SK-N-SH (cell line): ENCODE data around the gene ERRFI1. TPM values are rescaled to one million over a fixed set of nuclear protein-coding genes. Genes with fewer than 3 reads are reported as not detected.

Experiments
- CTCF ChIA-PET: fragments of 300-600, 350-600 bp; formaldehyde crosslinking; extraction: SDS; loops from one replicate; lab custom pipeline; 2021; lab: Yijun Ruan, JAX
- POLR2A ChIA-PET: fragments of 350-600 bp; sonication (Branson Sonifier 250); formaldehyde crosslinking; extraction: SDS; loops from one replicate; lab custom pipeline; 2020; ENCODE audit warnings: antibody characterized with exemption, inconsistent platforms; lab: Yijun Ruan, JAX
- DNase-seq: peaks from one replicate; pipeline ENCODE4 v3.0.0; 2012
- H2AFZ ChIP-seq: fragments of 200-600 bp; sonication (generic); 2 replicates; pipeline ENCODE4 v1.8.1; 2016; ENCODE audit warnings: antibody characterized with exemption, mild to moderate bottlenecking, low read depth
- H3F3A ChIP-seq: fragments of 200-600 bp; sonication (generic); replicated peaks from 2 replicates; pipeline ENCODE3; 2016; ENCODE audit warnings: antibody characterized with exemption, mild to moderate bottlenecking; ENCODE audit not compliant: insufficient read depth
- H3K27ac ChIP-seq, 2 experiments: fragments of 200-500 bp in 1 of 2; fragments of 200-600 bp in 1 of 2; sonication (Bioruptor generic) in 1 of 2; sonication (generic), shearing (Covaris generic) in 1 of 2; 2 replicates each; pipeline versions ENCODE4 v1.5.1 to v1.6.1; 2014 to 2016; ENCODE audit warnings: low read depth in 2 of 2, inconsistent platforms in 1 of 2, low read length in 1 of 2, mild to moderate bottlenecking in 1 of 2, mixed read lengths in 1 of 2
- H3K27me3 ChIP-seq: fragments of 200-600 bp; sonication (generic), shearing (Covaris generic); 2 replicates; pipeline ENCODE4 v1.6.1; 2016; ENCODE audit warnings: mixed run types; ENCODE audit not compliant: insufficient read depth
- H3K36me3 ChIP-seq, 2 experiments: fragments of 200-500 bp in 1 of 2; fragments of 200-600 bp in 1 of 2; sonication (Bioruptor generic) in 1 of 2; sonication (generic) in 1 of 2; replicated peaks in 1 of 2; 2 replicates each; pipeline versions ENCODE3 to v1.5.1; 2014 to 2016; ENCODE audit warnings: low read length in 1 of 2, mild to moderate bottlenecking in 1 of 2; ENCODE audit not compliant: insufficient read depth in 2 of 2, control insufficient read depth in 1 of 2
- H3K4me1 ChIP-seq, 2 experiments: fragments of 200-500 bp in 1 of 2; fragments of 200-600 bp in 1 of 2; sonication (Bioruptor generic) in 1 of 2; sonication (generic), shearing (Covaris generic) in 1 of 2; 2 replicates each; pipeline versions ENCODE4 v1.5.1 to v1.6.1; 2014 to 2016; ENCODE audit warnings: low read depth in 1 of 2, low read length in 1 of 2, mixed run types in 1 of 2; ENCODE audit not compliant: insufficient read depth in 2 of 2, control insufficient read depth in 1 of 2
- H3K4me2 ChIP-seq: fragments of 200-600 bp; sonication (generic), shearing (Covaris generic); 2 replicates; pipeline ENCODE4 v1.6.1; 2017; ENCODE audit warnings: mixed run types
- H3K4me3 ChIP-seq, 2 experiments: fragments of 200-500 bp in 1 of 2; fragments of 200-600 bp in 1 of 2; sonication (Bioruptor generic) in 1 of 2; sonication (generic), shearing (Covaris generic) in 1 of 2; 2 replicates each; pipeline versions ENCODE4 v1.5.1 to v1.8.1; 2014 to 2016; ENCODE audit warnings: low read depth in 2 of 2, inconsistent platforms in 1 of 2, low read length in 1 of 2, mild to moderate bottlenecking in 1 of 2, mixed read lengths in 1 of 2, moderate library complexity in 1 of 2
- H3K79me2 ChIP-seq: fragments of 200-600 bp; sonication (generic); 2 replicates; pipeline ENCODE4 v1.8.1; 2017; ENCODE audit warnings: mild to moderate bottlenecking; ENCODE audit not compliant: insufficient read depth
- H3K9ac ChIP-seq: fragments of 200-600 bp; sonication (generic); 2 replicates; pipeline ENCODE4 v1.6.1; 2017; ENCODE audit warnings: mixed run types
- H3K9me2 ChIP-seq: fragments of 200-600 bp; sonication (generic); 2 replicates; pipeline ENCODE4 v1.6.1; 2017; ENCODE audit warnings: mixed run types
- H3K9me3 ChIP-seq: fragments of 200-600 bp; sonication (generic); 2 replicates; pipeline ENCODE4 v1.6.1; 2017; ENCODE audit warnings: mixed run types, mild to moderate bottlenecking, moderate library complexity
- H4K20me1 ChIP-seq: fragments of 200-600 bp; sonication (generic); 2 replicates; pipeline ENCODE4 v1.6.1; 2017; ENCODE audit warnings: mild to moderate bottlenecking, mixed run types; ENCODE audit not compliant: insufficient read depth
- CHD2 ChIP-seq: fragments of 150-350 bp; IDR thresholded peaks from 2 replicates; pipeline ENCODE4 v1.6.1; 2018; ENCODE audit warnings: low read length; ENCODE audit not compliant: partially characterized antibody
- ELF1 ChIP-seq: IDR thresholded peaks from 2 replicates; pipeline ENCODE4 v1.4.0; 2012
- EP300 ChIP-seq, 2 experiments: IDR thresholded peaks; 2 replicates each; pipeline versions ENCODE4 v1.4.0 to v1.6.1; 2012; ENCODE audit warnings: borderline replicate concordance in 1 of 2, low read depth in 1 of 2, low read length in 1 of 2
- EZH2phosphoT487 ChIP-seq: fragments of 200-600 bp; sonication (generic); IDR thresholded peaks from 2 replicates; pipeline ENCODE4 v1.6.1; 2017; ENCODE audit warnings: low read depth, mixed run types, mild to moderate bottlenecking, antibody characterized with exemption, moderate library complexity, borderline replicate concordance
- FOSL2 ChIP-seq: IDR thresholded peaks from 2 replicates; pipeline ENCODE4 v1.4.0; 2012; ENCODE audit warnings: low read depth, mild to moderate bottlenecking, moderate library complexity, borderline replicate concordance
- FOXJ3 ChIP-seq: sonication (generic); formaldehyde crosslinking; IDR thresholded peaks from 2 replicates; pipeline ENCODE4 v1.5.1; 2020; ENCODE audit warnings: mild to moderate bottlenecking, missing genetic modification reagents
- FOXM1 ChIP-seq: IDR thresholded peaks from 2 replicates; pipeline ENCODE4 v1.4.0; 2012; ENCODE audit warnings: low read depth, mild to moderate bottlenecking
- GABPA ChIP-seq: IDR thresholded peaks from 2 replicates; pipeline ENCODE4 v1.4.0; 2012; ENCODE audit warnings: low read depth, mild to moderate bottlenecking
- GATA2 ChIP-seq: sonication (generic); formaldehyde crosslinking; IDR thresholded peaks from 2 replicates; pipeline ENCODE4 v1.5.0; 2020; ENCODE audit warnings: mild to moderate bottlenecking, missing genetic modification reagents
- JUND ChIP-seq: IDR thresholded peaks from 2 replicates; pipeline ENCODE4 v1.4.0; 2012
- MAX ChIP-seq: IDR thresholded peaks from 2 replicates; pipeline ENCODE4 v1.4.0; 2012; ENCODE audit warnings: low read depth
- MEF2A ChIP-seq: IDR thresholded peaks from 2 replicates; pipeline ENCODE4 v1.4.0; 2012; ENCODE audit warnings: low read depth, borderline replicate concordance
- MXI1 ChIP-seq: IDR thresholded peaks from 2 replicates; pipeline ENCODE4 v1.6.1; 2012; ENCODE audit warnings: mild to moderate bottlenecking, low read depth, low read length, improper control_type of control experiment
- NFIC ChIP-seq: IDR thresholded peaks from 2 replicates; pipeline ENCODE4 v1.4.0; 2012; ENCODE audit warnings: borderline replicate concordance
- NRF1 ChIP-seq: IDR thresholded peaks from 2 replicates; pipeline ENCODE4 v1.6.1; 2012; ENCODE audit warnings: low read depth, mild to moderate bottlenecking, low read length
- PBX3 ChIP-seq: IDR thresholded peaks from 2 replicates; pipeline ENCODE4; 2012
- POLR2AphosphoS5 ChIP-seq: IDR thresholded peaks from 2 replicates; pipeline ENCODE4 v1.6.1; 2012; ENCODE audit warnings: low read depth, low read length
- RAD21 ChIP-seq: IDR thresholded peaks from 2 replicates; pipeline ENCODE4 v1.6.1; 2012; ENCODE audit warnings: mild to moderate bottlenecking, low read length
- RCOR1 ChIP-seq: fragments of 150-350 bp; IDR thresholded peaks from 2 replicates; pipeline ENCODE4 v1.6.1; 2017; ENCODE audit warnings: antibody characterized with exemption, low read length
- RFX5 ChIP-seq: IDR thresholded peaks from 2 replicates; pipeline ENCODE4 v1.6.1; 2012; ENCODE audit warnings: mild to moderate bottlenecking, improper control_type of control experiment, low read length
- RXRA ChIP-seq: IDR thresholded peaks from 2 replicates; pipeline ENCODE4 v1.4.0; 2012; ENCODE audit warnings: low read depth, mild to moderate bottlenecking, borderline replicate concordance
- SIN3A ChIP-seq: IDR thresholded peaks from 2 replicates; pipeline ENCODE4 v1.6.1; 2012; ENCODE audit warnings: low read depth, mild to moderate bottlenecking, low read length, moderate library complexity, borderline replicate concordance
- SMC3 ChIP-seq: IDR thresholded peaks from 2 replicates; pipeline ENCODE4 v1.6.1; 2012; ENCODE audit warnings: low read depth, low read length, improper control_type of control experiment
- TAF1 ChIP-seq: IDR thresholded peaks from 2 replicates; pipeline ENCODE4 v1.6.1; 2012; ENCODE audit warnings: low read depth, mild to moderate bottlenecking, low read length, moderate library complexity, borderline replicate concordance
- TCF12 ChIP-seq: IDR thresholded peaks from 2 replicates; pipeline ENCODE4 v1.4.0; 2012
- TEAD4 ChIP-seq: IDR thresholded peaks from 2 replicates; pipeline ENCODE4 v1.4.0; 2012; ENCODE audit warnings: mild to moderate bottlenecking, borderline replicate concordance; ENCODE audit not compliant: insufficient read depth
- USF2 ChIP-seq: fragments of 150-350 bp; IDR thresholded peaks from 2 replicates; pipeline ENCODE4 v1.6.1; 2017; ENCODE audit warnings: antibody characterized with exemption, low read length, low read depth, borderline replicate concordance
- YY1 ChIP-seq: IDR thresholded peaks from 2 replicates; pipeline ENCODE4 v1.4.0; 2012; ENCODE audit warnings: low read depth, mild to moderate bottlenecking
- polyA plus RNA-seq, 3 experiments: library from polyadenylated mRNA; depleted of rRNA; stranded (reverse); fragments of >200 nt; gene quantifications; 2 replicates each; pipeline ENCODE4 v1.2.3, GENCODE V29; 2012
- TF ChIP-seq, protein P1 (sequence below): fragments of 150-350 bp; IDR thresholded peaks from 2 replicates; pipeline ENCODE4 v1.6.1; 2016; ENCODE audit warnings: mild to moderate bottlenecking, low read depth, low read length
- TF ChIP-seq, protein P2 (sequence below): IDR thresholded peaks from 2 replicates; pipeline ENCODE4 v1.4.0; 2012; ENCODE audit warnings: low read depth, borderline replicate concordance

ERRFI1 gene
- polyA plus RNA-seq, 1 of the 3 experiments (the other 2 are of a cell fraction): 65.6 TPM

DNA sequence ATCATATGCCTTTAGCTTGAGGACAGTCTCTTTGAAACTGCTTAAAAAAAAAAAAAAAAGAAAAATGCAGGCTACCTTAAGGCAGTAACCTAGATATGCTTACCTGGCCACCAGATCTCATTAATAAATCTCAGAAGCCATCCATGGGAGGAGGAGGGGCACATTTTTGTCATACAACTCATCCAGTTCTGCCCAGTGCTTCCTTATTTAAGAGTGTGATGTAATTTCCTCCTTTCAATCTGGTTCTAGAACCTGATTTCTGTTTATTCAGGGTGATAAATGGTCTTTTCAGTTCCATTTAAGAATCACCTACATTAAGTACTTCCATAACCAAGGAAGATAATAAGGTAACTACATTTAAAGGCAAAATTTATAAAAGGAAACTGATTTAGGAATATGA lies 6.1 kb downstream of the ERRFI1 start:
- H4K20me1 ChIP-seq: peaks cover 38% of the 10 kb centered on the region
- H2AFZ ChIP-seq: no peak overlapping the region
- peak overlapping the region; percentile 21; the same call in 1 of the 2 replicates for H3K4me2 ChIP-seq
- peaks cover 50% of the 10 kb centered on the region for H3F3A ChIP-seq
- peak overlapping the region; percentile 16 to 72; a peak in 3 of 4 replicates for H3K27ac ChIP-seq
- ChIA-PET POLR2A (no interaction called here), CTCF (interaction anchor here (1.8 to 10.6 kb wide), 3 partner anchors 295 to 331 kb away, joined by 3 to 293 read pairs (median 69); partner anchors contain the start of gene SLC45A1)
- no peaks in the 10 kb centered on the region for H3K27me3 ChIP-seq
- no peak overlapping the region for H3K4me3 ChIP-seq
- no peaks in the 10 kb centered on the region for H3K9me2 ChIP-seq
- no peak overlapping the region for H3K9ac ChIP-seq
- DNase-seq: no peak
- peaks cover 3% of the 10 kb centered on the region in 2 experiments for H3K36me3 ChIP-seq
- peaks cover 96% of the 10 kb centered on the region for H3K79me2 ChIP-seq
- H3K4me1 ChIP-seq: peaks cover 15 to 69% of the 10 kb centered on the region in 2 experiments
- no peaks in the 10 kb centered on the region for H3K9me3 ChIP-seq
- TF ChIP-seq, protein P1, sequence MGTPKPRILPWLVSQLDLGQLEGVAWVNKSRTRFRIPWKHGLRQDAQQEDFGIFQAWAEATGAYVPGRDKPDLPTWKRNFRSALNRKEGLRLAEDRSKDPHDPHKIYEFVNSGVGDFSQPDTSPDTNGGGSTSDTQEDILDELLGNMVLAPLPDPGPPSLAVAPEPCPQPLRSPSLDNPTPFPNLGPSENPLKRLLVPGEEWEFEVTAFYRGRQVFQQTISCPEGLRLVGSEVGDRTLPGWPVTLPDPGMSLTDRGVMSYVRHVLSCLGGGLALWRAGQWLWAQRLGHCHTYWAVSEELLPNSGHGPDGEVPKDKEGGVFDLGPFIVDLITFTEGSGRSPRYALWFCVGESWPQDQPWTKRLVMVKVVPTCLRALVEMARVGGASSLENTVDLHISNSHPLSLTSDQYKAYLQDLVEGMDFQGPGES: no peak
- TF ChIP-seq NFIC: no peak
- no peak for TF ChIP-seq CHD2
- TF ChIP-seq USF2: no peak
- no peak for TF ChIP-seq RFX5
- no peak for TF ChIP-seq MXI1
- TF ChIP-seq YY1: no peak
- no peak for TF ChIP-seq RXRA
- TF ChIP-seq GATA2 (CRISPR knock-in tag): no peak
- no peak; the same call in 1 of the 2 replicates for TF ChIP-seq MEF2A
- TF ChIP-seq EP300 (IDR thresholded peaks at IDR 0.05; ENCODE audit: borderline replicate concordance in 1 of 2, low read depth in 1 of 2, low read length in 1 of 2): no peak; a peak in 1 of 4 replicates
- TF ChIP-seq FOXJ3: no peak
- no peak for TF ChIP-seq FOXM1
- peak; percentile 54; the same call in 1 of the 2 replicates for TF ChIP-seq FOSL2
- TF ChIP-seq EZH2phosphoT487: no peak
- TF ChIP-seq NRF1: no peak
- TF ChIP-seq JUND: peak; percentile 74
- no peak for TF ChIP-seq RAD21
- TF ChIP-seq ELF1: 0 out of 2 replicates have a peak, but pooled peaks have one; percentile 28
- no peak for TF ChIP-seq SMC3
- TF ChIP-seq TCF12: peak; percentile 60; the same call in 1 of the 2 replicates
- peak; percentile 42; the same call in 1 of the 2 replicates for TF ChIP-seq TEAD4
- no peak for TF ChIP-seq SIN3A
- TF ChIP-seq, protein P2, sequence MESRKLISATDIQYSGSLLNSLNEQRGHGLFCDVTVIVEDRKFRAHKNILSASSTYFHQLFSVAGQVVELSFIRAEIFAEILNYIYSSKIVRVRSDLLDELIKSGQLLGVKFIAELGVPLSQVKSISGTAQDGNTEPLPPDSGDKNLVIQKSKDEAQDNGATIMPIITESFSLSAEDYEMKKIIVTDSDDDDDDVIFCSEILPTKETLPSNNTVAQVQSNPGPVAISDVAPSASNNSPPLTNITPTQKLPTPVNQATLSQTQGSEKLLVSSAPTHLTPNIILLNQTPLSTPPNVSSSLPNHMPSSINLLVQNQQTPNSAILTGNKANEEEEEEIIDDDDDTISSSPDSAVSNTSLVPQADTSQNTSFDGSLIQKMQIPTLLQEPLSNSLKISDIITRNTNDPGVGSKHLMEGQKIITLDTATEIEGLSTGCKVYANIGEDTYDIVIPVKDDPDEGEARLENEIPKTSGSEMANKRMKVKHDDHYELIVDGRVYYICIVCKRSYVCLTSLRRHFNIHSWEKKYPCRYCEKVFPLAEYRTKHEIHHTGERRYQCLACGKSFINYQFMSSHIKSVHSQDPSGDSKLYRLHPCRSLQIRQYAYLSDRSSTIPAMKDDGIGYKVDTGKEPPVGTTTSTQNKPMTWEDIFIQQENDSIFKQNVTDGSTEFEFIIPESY: no peak
- no peak for TF ChIP-seq TAF1
- no peak for TF ChIP-seq RCOR1
- TF ChIP-seq MAX: no peak
- no peak; the same call in 1 of the 2 replicates for TF ChIP-seq POLR2AphosphoS5
- TF ChIP-seq PBX3: peak; percentile 73
- TF ChIP-seq GABPA: no peak
